DMS 273 treated with DMSO at 0.1 percent for 48 hours (cell line): ENCODE measurements around the gene CATSPERZ.
A peak's percentile ranks its signal among the peaks of the same experiment; 100 is the strongest.
"Not testable (repeated sequence)": the region's sequence is repeated elsewhere in the genome, so short reads cannot be mapped to it uniquely, and the experiment has no call there.

Experiments
- DNase-seq: peaks from one replicate; lab custom pipeline; 2025; lab: John Stamatoyannopoulos, UW

Gene CATSPERZ

GRCh38 chr11:64304316-64305072 is 4.3 kb downstream of the CATSPERZ start:
- DNase-seq: peak; percentile 56

GRCh38 chr11:64305075-64305690 is 5.0 kb downstream of the CATSPERZ start, which contains the start of gene ESRRA:
TSS of gene ESRRA (plus strand) at chr11:64305524. CDS start at chr11:64307180, 1,656 bp downstream.
- DNase-seq: peak; percentile 95

DNA sequence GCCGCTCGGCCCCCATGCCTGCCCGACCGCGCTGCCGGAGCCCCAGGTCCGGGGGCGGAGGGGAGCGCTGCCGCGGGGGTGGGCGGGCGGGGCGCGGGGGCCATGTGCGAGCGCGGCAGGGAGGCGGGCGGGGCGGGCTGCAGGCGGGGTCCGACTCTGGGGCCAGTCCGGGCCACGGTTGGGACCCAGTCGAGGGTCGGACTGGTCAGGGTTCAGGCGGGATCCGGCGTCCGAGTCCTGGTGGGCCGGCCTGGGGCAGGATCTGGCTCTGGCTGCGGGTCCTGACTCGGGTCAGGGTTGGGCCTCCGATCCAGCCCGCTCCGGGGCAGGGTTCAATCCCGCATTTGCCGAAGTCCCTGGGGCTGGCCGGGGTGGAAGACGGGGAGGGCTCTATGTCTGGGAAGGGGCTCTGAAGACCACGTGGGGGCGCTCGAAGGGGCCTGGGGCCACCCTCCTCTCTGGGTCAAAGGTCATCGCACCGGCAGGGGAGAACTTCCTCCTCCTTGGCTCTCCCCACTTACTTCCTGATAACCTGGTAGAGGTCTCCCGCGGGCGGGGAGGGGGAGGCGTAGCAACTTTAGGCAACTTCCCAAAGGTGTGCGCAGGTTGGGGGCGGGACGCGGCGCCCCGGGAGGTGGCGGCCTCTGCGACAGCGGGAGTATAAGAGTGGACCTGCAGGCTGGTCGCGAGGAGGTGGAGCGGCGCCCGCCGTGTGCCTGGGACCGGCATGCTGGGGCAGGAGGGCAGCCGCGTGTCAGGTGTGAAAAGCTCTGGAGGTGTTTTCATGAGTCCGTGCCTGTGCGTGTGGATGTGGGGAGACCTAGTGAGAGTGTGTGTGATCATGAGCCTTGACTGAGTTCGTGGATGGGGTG is 5.8 kb downstream of the CATSPERZ start:
- DNase-seq: no peak

- no peak for DNase-seq
Observed at GRCh38 chr11:64306563-64306875, 6.4 kb downstream of the CATSPERZ start.

- DNase-seq: no peak
Observed at GRCh38 chr11:64306876-64307622, 6.9 kb downstream of the CATSPERZ start.

DNA sequence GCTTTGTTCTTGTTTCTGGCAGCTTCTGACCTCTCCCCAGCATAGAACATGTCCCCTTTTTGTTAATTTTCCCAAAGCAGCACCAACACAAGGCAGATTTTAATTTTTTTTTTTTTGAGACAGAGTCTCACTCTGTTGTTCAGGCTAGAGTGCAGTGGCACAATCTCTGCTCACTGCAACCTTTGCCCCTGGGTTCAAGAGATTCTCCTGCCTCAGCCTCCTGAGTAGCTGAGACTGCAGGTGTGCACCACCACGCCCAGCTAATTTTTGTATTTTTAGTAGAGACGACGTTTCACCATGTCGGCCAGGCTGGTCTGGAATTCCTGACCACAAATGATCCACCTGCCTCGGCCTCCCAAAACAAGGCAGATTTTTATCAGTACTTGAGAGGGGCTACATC is 7.6 kb downstream of the CATSPERZ start:
- not testable (repeated sequence) for DNase-seq

DNA sequence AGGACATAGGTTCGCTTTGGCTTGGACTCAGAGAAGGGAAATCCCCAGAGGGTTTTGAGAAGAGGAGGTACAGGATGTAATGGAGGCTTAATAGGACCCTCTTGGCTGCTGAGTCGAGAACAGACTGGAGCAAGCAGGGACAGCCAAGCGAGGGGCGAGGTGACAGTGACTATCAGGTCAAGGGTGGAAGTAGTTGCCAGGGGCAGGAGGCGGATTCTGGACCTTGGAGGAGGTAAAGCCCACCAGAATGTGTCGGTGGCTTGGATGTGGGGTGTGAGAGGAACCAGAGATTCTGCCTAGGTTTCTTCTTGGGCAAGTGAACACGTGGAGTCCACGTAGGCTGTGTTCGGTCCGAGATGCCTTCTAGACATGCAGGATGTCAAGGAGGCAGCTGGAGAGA is 12.8 kb downstream of the CATSPERZ start:
- no peak for DNase-seq

GRCh38 chr11:64313491-64314145 is 13.5 kb downstream of the CATSPERZ start:
- DNase-seq: no peak

GRCh38 chr11:64314146-64314804 is 14.1 kb downstream of the CATSPERZ start:
- DNase-seq: no peak

- no peak for DNase-seq
Observed at GRCh38 chr11:64314805-64315561, 14.8 kb downstream of the CATSPERZ start.

DNA sequence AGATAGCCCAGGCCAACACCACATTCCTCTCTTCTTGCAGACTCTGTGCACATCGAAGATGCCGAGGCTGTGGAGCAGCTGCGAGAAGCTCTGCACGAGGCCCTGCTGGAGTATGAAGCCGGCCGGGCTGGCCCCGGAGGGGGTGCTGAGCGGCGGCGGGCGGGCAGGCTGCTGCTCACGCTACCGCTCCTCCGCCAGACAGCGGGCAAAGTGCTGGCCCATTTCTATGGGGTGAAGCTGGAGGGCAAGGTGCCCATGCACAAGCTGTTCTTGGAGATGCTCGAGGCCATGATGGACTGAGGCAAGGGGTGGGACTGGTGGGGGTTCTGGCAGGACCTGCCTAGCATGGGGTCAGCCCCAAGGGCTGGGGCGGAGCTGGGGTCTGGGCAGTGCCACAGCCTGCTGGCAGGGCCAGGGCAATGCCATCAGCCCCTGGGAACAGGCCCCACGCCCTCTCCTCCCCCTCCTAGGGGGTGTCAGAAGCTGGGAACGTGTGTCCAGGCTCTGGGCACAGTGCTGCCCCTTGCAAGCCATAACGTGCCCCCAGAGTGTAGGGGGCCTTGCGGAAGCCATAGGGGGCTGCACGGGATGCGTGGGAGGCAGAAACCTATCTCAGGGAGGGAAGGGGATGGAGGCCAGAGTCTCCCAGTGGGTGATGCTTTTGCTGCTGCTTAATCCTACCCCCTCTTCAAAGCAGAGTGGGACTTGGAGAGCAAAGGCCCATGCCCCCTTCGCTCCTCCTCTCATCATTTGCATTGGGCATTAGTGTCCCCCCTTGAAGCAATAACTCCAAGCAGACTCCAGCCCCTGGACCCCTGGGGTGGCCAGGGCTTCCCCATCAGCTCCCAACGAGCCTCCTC is 15.7 kb downstream of the CATSPERZ start:
- DNase-seq: not testable (repeated sequence)

- no peak for DNase-seq
Observed at GRCh38 chr11:64316672-64317324, 16.6 kb downstream of the CATSPERZ start.

GRCh38 chr11:64317325-64317960 is 17.3 kb downstream of the CATSPERZ start, which contains the start of gene TRMT112:
TSS of gene TRMT112 (minus strand) at chr11:64317559. CDS start at chr11:64317526, 33 bp downstream.
- peak; percentile 79 for DNase-seq

DNA sequence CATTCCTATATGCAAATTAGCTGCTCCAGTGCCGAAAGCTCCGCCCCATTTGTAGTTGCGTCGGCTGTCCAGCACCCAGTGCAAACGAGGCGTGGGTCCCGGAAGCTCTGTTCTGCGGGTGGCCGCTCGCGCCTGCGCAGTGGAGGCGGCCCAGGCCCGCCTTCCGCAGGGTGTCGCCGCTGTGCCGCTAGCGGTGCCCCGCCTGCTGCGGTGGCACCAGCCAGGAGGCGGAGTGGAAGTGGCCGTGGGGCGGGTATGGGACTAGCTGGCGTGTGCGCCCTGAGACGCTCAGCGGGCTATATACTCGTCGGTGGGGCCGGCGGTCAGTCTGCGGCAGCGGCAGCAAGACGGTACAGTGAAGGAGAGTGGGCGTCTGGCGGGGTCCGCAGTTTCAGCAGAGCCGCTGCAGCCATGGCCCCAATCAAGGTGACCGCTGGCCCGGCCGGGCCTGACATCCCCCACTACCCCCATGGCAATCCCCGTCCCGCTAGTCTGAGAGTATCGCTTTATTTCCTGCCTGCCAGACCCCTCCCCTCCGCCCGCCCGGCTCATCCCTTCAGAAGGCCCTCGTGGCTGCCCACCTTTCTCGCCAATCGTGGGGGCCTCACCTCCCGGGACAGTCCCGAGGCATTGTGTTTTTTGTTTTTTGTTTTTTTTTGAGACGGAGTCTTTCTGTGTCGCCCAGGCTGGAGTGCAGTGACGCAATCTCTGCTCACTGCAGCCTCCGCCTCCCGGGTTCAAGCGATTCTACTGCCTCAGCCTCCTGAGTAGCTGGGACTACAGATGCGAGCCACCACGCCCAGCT is 18.0 kb downstream of the CATSPERZ start, which contains the start of gene PRDX5:
TSS of gene PRDX5 (plus strand) at position 161 of the 805 bp plus-strand sequence. CDS start at position 256, 95 bp downstream.
- DNase-seq: peak; percentile 74

DNA sequence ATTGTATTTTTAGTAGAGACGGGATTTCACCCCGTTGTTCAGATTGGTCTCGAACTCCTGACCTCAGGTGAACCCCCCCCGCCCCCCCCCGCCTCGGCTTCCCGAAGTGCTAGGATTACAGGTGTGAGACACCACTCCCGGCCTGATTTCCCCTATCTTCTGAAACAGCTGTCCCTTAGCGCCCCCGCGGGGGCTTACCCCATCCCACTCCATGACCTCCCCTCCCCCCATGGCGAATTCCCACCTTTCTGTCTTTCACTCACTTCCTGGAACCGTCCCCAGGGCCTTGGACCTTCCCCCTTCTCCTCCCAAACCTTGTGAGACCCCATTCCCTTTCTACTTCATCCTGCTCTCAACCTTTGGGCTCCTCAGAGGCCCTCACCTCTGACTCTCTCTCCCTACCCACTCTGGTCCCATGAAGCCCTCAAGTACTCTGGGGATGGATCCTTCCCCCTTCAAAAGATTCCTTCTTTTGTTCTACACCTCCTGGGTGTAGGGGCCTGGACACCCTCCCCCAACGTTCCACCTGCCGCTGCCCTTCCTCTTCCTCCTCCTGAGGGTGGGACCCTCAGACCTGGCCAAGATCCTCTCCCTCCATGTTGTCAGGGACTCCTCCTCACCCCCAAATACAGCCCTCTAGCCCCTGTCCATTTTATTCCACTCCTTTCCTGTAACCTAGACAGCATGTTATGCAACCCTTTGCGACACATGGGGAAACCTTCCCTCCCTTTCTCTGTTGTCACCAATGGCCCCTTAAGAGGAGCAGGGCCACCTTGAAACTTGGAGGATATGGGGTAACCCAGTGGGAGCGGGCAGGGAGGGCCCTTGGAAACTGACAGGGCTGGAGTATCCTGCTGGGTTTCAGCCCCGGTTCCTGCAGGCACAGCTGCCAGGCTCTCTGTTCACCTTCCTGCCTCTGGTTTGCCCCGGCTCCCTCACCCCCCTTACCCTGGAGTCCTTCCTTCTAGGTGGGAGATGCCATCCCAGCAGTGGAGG is 18.9 kb downstream of the CATSPERZ start:
- no peak for DNase-seq

GRCh38 chr11:64320556-64320955 is 20.4 kb downstream of the CATSPERZ start:
- DNase-seq: no peak
